HG03095 (cell line): ENCODE measurements around the gene SPEF1.
"Not testable (repeated sequence)": the region's sequence is repeated elsewhere in the genome, so short reads cannot be mapped to it uniquely, and the experiment has no call there.

Experiments
- ATAC-seq: cut with Tn5 transposase; IDR thresholded peaks from one replicate; pipeline ENCODE4 v1.9.1; 2021; ENCODE audit warnings: moderate library complexity; ENCODE audit not compliant: unreplicated experiment

Gene SPEF1

GRCh38 chr20:3781153-3781910 is at the start of gene SPEF1:
Gene SPEF1 (minus strand): TSS chr20:3781448. CDS start chr20:3781287, 161 bp downstream.
- ATAC-seq = peak; percentile 45

- ATAC-seq = not testable (repeated sequence)
These were observed 48.6 kb upstream of the SPEF1 start for GRCh38 chr20:3829891-3830290.

- no peak for ATAC-seq
These were observed 47.5 kb upstream of the SPEF1 start for GRCh38 chr20:3828798-3829197.

- no peak for ATAC-seq
These were observed 45.2 kb upstream of the SPEF1 start for GRCh38 chr20:3826420-3826819.

GRCh38 chr20:3825526-3825925 is 44.3 kb upstream of the SPEF1 start:
- no peak for ATAC-seq

- no peak for ATAC-seq
These were observed 42.6 kb upstream of the SPEF1 start for GRCh38 chr20:3823881-3824280.

- no peak for ATAC-seq
These were observed 40.7 kb upstream of the SPEF1 start for GRCh38 chr20:3821996-3822395.

GRCh38 chr20:3820901-3821727 is 39.9 kb upstream of the SPEF1 start:
- ATAC-seq = peak; percentile 10

GRCh38 chr20:3820048-3820900 is 39.0 kb upstream of the SPEF1 start, which contains the start of gene AP5S1:
Gene AP5S1 (plus strand): TSS chr20:3820547. CDS start chr20:3822118, 1,571 bp downstream.
- peak; percentile 79 for ATAC-seq

- no peak for ATAC-seq
These were observed 38.3 kb upstream of the SPEF1 start for GRCh38 chr20:3819411-3820047.

GRCh38 chr20:3818155-3819151 is 37.2 kb upstream of the SPEF1 start:
- no peak for ATAC-seq

- ATAC-seq = no peak
These were observed 34.6 kb upstream of the SPEF1 start for GRCh38 chr20:3815703-3816315.

- no peak for ATAC-seq
These were observed 33.8 kb upstream of the SPEF1 start for GRCh38 chr20:3814928-3815495.

- ATAC-seq = no peak
These were observed 32.8 kb upstream of the SPEF1 start for GRCh38 chr20:3813848-3814581.

GRCh38 chr20:3812975-3813847 is 32.0 kb upstream of the SPEF1 start:
- ATAC-seq = no peak

- no peak for ATAC-seq
These were observed 31.0 kb upstream of the SPEF1 start for GRCh38 chr20:3812259-3812681.
